ENCODE measurements around the gene C1GALT1. TPM values are rescaled to one million over a fixed set of nuclear protein-coding genes. Genes with fewer than 3 reads are reported as not detected.

C1GALT1 gene
- total RNA-seq, 1 experiment from 2014 or later, result 54.5 TPM

- Histone ChIP-seq H3K4me3 (ENCODE audit: low read depth in 2 of 2, low read length in 2 of 2) (no peak overlapping the region), H3K36me3 (ENCODE audit: control insufficient read depth, insufficient read depth, low read length) (no peaks in the 10 kb centered on the region), H3K27ac (ENCODE audit: low read length) (no peak overlapping the region), H3K4me1 (ENCODE audit: control insufficient read depth, insufficient read depth, low read length) (no peaks in the 10 kb centered on the region), H3K9me3 (ENCODE audit: control insufficient read depth, insufficient read depth, low read depth, low read length) (no peaks in the 10 kb centered on the region), H3K27me3 (ENCODE audit: control insufficient read depth, insufficient read depth, low read length) (peaks cover 3% of the 10 kb centered on the region; the same call in 1 of the 2 replicates)
- intact Hi-C loops (cut with micrococcal nuclease; ENCODE audit: unreplicated experiment), result no loop called here
- ChIA-PET CTCF (no interaction called here), POLR2A (no interaction called here)
- TF ChIP-seq CTCF (IDR thresholded peaks at IDR 0.05), result no peak
- TF ChIP-seq SIN3A (IDR thresholded peaks at IDR 0.05; ENCODE audit: borderline replicate concordance, insufficient read depth, low read depth, low read length), result no peak
- TF ChIP-seq REST (IDR thresholded peaks at IDR 0.05; ENCODE audit: insufficient read depth in 1 of 2, low read depth in 2 of 2, low read length in 1 of 2), result no peak
- no peak for TF ChIP-seq TCF7L2 (IDR thresholded peaks at IDR 0.05; ENCODE audit: low read depth, low read length)
- TF ChIP-seq POLR2AphosphoS5 (IDR thresholded peaks at IDR 0.05; ENCODE audit: low read depth, low read length), result no peak
- DNase-seq (ENCODE audit: low read depth, low spot score), result no peak
- no TSS peak for BruUV-seq (replicated peaks)
- ATAC-seq, result no peak
- in situ Hi-C loops (cut with HindIII; ENCODE audit: low pct_unique_long_range_greater_than_20kb, low sequenced_read_pairs), result no loop called here
Observed at GRCh38 chr7:7165372-7165771, 17.0 kb upstream of the C1GALT1 start.

GRCh38 chr7:7166318-7166717 is 16.0 kb upstream of the C1GALT1 start:
- H3K27me3 ChIP-seq (ENCODE audit: control insufficient read depth, insufficient read depth, low read length), result no peaks in the 10 kb centered on the region
- ChIA-PET CTCF (no interaction called here), POLR2A (no interaction called here)

More at GRCh38 chr7:7166318-7166717, 16.0 kb upstream of the C1GALT1 start:
- no peaks in the 10 kb centered on the region for H3K36me3 ChIP-seq (ENCODE audit: control insufficient read depth, insufficient read depth, low read length)
- no TSS peak for BruUV-seq (replicated peaks)
- no peak for DNase-seq (ENCODE audit: low read depth, low spot score)
- peaks cover under 1% of the 10 kb centered on the region; the same call in 1 of the 2 replicates for H3K9me3 ChIP-seq (ENCODE audit: control insufficient read depth, insufficient read depth, low read depth, low read length)
- H3K4me3 ChIP-seq (ENCODE audit: low read depth in 2 of 2, low read length in 2 of 2), result no peak overlapping the region
- no peak for ATAC-seq
- no peaks in the 10 kb centered on the region for H3K4me1 ChIP-seq (ENCODE audit: control insufficient read depth, insufficient read depth, low read length)
- no peak overlapping the region for H3K27ac ChIP-seq (ENCODE audit: low read length)
- in situ Hi-C loops (cut with HindIII; ENCODE audit: low pct_unique_long_range_greater_than_20kb, low sequenced_read_pairs) (no loop called here), intact Hi-C loops (cut with micrococcal nuclease; ENCODE audit: unreplicated experiment) (no loop called here)
- TF ChIP-seq REST (IDR thresholded peaks at IDR 0.05; ENCODE audit: insufficient read depth in 1 of 2, low read depth in 2 of 2, low read length in 1 of 2), result no peak
